ENCODE data around the gene ZNF619.
A peak's percentile ranks its signal among the peaks of the same experiment; 100 is the strongest.
"Not testable (repeated sequence)": the region's sequence is repeated elsewhere in the genome, so short reads cannot be mapped to it uniquely, and the experiment has no call there.

Gene ZNF619

DNA sequence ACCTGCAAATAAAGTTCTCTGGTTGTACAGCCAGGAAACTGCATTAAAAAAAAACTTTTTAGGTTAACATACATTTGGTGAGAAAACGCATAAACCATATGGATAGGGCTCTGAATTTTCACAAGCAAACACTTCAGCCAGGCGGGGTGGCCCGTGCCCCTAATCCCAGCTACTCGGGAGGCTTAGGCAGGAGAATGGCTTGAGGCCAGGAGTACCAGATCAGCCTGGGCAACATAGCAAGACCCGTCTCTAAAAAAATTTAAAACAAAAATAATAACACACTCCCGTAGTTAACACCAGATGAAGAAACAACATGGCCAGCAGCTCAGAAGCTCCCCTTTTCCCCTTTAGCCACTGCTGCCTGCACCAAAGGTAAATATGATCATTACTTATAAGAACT lies 23.0 kb upstream of the ZNF619 start:
- peak overlapping the region; percentile 32 for H3K9ac ChIP-seq (ENCODE audit: low read length)
- H3K9me3 ChIP-seq (ENCODE audit: control insufficient read depth, insufficient read depth, low read depth, low read length), result no peaks in the 10 kb centered on the region
- H3K36me3 ChIP-seq (ENCODE audit: control insufficient read depth, insufficient read depth, low read length), result peaks cover 17% of the 10 kb centered on the region
- peaks cover 9% of the 10 kb centered on the region; the same call in 1 of the 2 replicates for H3K4me1 ChIP-seq (ENCODE audit: control insufficient read depth, insufficient read depth, low read length)
- peak overlapping the region; percentile 89 for H3K4me3 ChIP-seq (ENCODE audit: low read depth, low read length)
- H3K27me3 ChIP-seq (ENCODE audit: control insufficient read depth, insufficient read depth, low read length), result no peaks in the 10 kb centered on the region
- H3K27ac ChIP-seq (ENCODE audit: low read depth, low read length), result no peak overlapping the region

DNA sequence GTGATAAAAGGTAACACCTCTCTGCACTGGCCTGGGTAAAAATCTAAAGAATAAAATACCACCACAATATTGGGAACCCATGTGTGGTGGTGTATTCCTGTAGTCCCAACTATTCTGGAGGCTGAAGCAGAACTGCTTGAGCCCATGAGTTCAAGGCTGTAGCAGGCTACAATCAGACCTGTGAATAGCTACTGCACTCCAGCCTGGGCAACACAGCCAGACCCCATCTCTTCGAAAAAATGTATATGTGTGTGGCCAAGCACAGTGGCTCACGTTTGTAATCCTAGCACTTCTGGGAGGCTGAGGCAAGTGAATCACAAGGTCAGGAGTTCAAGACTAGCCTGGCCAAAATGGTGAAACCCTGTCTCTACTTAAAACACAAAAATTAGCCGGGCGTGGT lies 21.6 kb upstream of the ZNF619 start:
- H3K4me1 ChIP-seq (ENCODE audit: control insufficient read depth, insufficient read depth, low read length), result peaks cover 9% of the 10 kb centered on the region; the same call in 1 of the 2 replicates
- H3K9ac ChIP-seq (ENCODE audit: low read length), result no peak overlapping the region
- no peak overlapping the region for H3K27ac ChIP-seq (ENCODE audit: low read depth, low read length)
- H3K36me3 ChIP-seq (ENCODE audit: control insufficient read depth, insufficient read depth, low read length), result peaks cover 29% of the 10 kb centered on the region
- H3K9me3 ChIP-seq (ENCODE audit: control insufficient read depth, insufficient read depth, low read depth, low read length), result no peaks in the 10 kb centered on the region
- no peaks in the 10 kb centered on the region for H3K27me3 ChIP-seq (ENCODE audit: control insufficient read depth, insufficient read depth, low read length)
- H3K4me3 ChIP-seq (ENCODE audit: low read depth, low read length), result no peak overlapping the region

DNA sequence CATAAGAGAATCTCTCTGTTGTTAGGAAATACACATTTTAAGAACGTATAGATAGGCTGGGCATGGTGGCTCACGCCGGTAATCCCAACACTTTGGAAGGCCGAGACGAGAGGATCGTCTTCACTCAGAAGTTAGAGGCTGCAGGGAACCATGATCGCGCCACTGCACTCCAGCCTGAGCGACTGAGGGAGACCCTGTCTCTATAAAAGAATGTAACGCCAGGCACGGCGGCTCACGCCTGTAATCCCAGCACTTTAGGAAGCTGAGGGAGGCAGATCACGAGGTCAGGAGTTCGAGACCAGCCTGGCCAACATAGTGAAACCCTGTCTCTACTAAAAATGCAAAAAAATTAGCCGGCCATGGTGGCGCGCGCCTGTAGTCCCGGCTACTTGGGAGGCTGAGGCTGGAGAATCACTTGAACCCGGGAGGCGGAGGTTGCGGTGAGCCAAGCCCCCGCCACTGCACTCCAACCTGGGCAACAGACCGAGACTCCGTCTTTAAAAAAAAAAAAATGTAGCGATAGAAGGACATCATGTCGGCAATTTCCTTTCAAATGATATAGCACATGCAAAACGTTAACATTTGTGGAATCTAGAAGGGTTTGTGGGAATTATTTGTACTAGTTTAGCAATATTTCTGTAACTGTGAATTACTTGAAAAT lies 20.5 kb upstream of the ZNF619 start:
- H3K27me3 ChIP-seq (ENCODE audit: control insufficient read depth, insufficient read depth, low read length), result no peaks in the 10 kb centered on the region
- peaks cover 40% of the 10 kb centered on the region for H3K36me3 ChIP-seq (ENCODE audit: control insufficient read depth, insufficient read depth, low read length)
- peak overlapping the region; percentile 83 for H3K4me3 ChIP-seq (ENCODE audit: low read depth, low read length)
- peaks cover 9% of the 10 kb centered on the region; the same call in 1 of the 2 replicates for H3K4me1 ChIP-seq (ENCODE audit: control insufficient read depth, insufficient read depth, low read length)
- peak overlapping the region; percentile 92 for H3K9ac ChIP-seq (ENCODE audit: low read length)
- peak overlapping the region; percentile 94 for H3K27ac ChIP-seq (ENCODE audit: low read depth, low read length)
- no peaks in the 10 kb centered on the region for H3K9me3 ChIP-seq (ENCODE audit: control insufficient read depth, insufficient read depth, low read depth, low read length)

DNA sequence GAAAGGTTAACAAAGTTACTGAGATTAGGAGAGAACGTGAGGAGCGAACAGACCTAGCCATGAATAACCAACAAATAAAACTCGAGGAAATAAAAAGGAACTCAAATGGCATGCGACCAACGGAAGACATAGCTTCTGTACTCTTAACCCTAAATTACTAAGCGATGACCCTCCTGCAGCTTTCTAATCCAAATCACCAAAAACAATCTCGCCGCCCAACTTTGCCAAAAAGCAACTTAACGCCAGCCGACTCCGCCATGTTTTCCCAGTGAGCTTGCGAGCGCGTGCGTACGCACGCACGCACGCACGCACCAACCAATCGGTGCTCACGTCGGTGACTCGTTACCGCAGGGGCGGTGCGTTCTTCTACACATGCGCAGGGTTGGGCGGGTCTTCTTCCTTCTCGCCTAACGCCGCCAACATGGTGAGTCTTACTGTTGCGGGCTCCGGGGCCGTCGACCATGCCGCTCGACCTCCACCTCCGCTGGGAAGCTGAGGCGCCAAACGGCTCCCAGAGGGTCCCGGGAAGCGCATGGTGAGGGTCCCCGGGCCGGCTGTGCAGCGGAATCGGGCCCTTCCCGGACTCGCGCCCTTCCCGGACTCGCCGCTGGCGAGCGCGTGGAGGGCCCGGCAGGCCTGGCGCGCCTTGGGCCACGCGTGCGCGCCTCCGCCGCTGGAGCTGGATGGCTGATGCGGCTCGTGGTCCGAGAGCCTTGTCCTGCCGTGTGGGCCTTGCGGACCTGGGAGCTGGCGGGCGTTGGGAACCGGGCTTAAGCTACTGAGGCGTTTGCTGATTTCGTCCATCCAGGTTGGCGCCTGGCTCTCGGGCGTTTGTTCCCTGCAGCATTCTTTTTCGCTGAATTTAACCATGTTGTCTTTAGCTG lies 19.7 kb upstream of the ZNF619 start, which contains the start of gene RPL14:
RPL14 (plus strand) TSS at position 400 of the 884 bp plus-strand sequence; CDS start at position 533, 133 bp downstream.
- Histone ChIP-seq H3K4me3 (ENCODE audit: low read depth, low read length) (peak within 1 kb of the TSS; percentile 83), H3K9ac (ENCODE audit: low read length) (peak within 1 kb of the TSS; percentile 92), H3K9me3 (ENCODE audit: control insufficient read depth, insufficient read depth, low read depth, low read length) (no peaks in the 10 kb centered on the region), H3K27ac (ENCODE audit: low read depth, low read length) (peak within 1 kb of the TSS; percentile 94), H3K36me3 (ENCODE audit: control insufficient read depth, insufficient read depth, low read length) (peaks cover 48% of the 10 kb centered on the region), H3K27me3 (ENCODE audit: control insufficient read depth, insufficient read depth, low read length) (no peaks in the 10 kb centered on the region), H3K4me1 (ENCODE audit: control insufficient read depth, insufficient read depth, low read length) (peaks cover 8% of the 10 kb centered on the region; the same call in 1 of the 2 replicates)

DNA sequence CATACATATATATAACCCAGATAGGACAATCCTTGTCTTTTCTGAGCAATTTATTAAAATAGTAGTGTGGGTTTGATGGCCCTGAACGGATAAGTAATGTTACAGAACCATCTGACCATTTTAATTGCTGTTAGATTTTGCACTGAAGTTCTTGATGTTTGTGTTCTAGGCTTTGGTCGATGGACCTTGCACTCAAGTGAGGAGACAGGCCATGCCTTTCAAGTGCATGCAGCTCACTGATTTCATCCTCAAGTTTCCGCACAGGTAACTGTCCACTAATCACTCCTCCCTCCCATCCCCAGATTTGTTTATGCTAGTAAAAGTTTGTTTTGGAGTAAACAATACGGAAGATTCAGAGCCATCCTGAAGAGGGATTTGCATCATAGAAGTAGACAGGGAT lies 18.4 kb upstream of the ZNF619 start:
- Histone ChIP-seq H3K4me1 (ENCODE audit: control insufficient read depth, insufficient read depth, low read length) (0 out of 2 replicates have a peak, but pooled peaks cover 5% of the 10 kb centered on the region), H3K4me3 (ENCODE audit: low read depth, low read length) (peak overlapping the region; percentile 83), H3K9me3 (ENCODE audit: control insufficient read depth, insufficient read depth, low read depth, low read length) (no peaks in the 10 kb centered on the region), H3K27me3 (ENCODE audit: control insufficient read depth, insufficient read depth, low read length) (no peaks in the 10 kb centered on the region), H3K9ac (ENCODE audit: low read length) (peak overlapping the region; percentile 92), H3K36me3 (ENCODE audit: control insufficient read depth, insufficient read depth, low read length) (peaks cover 60% of the 10 kb centered on the region), H3K27ac (ENCODE audit: low read depth, low read length) (no peak overlapping the region)

DNA sequence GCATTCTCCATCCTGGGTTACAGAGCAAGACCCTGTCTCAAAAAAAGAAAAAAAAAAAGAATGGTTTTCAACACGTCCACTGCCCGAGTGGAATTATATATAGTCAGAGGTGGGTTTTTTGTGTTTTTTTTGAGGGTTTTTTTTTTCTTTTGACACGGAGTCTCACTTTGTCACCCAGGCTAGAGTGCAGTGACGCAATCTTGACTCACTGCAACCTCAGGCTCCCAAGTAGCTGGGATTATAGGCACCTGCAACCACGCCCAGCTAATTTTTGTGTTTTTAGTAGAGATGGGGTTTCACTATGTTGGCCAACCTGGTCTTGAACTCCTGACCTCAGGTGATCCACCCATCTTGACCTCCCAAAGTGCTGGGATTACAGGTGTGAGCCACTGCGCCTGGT lies 16.4 kb upstream of the ZNF619 start:
- not testable (repeated sequence) for H3K27ac ChIP-seq (ENCODE audit: low read depth, low read length); H3K4me3 ChIP-seq (ENCODE audit: low read depth, low read length); H3K27me3 ChIP-seq (ENCODE audit: control insufficient read depth, insufficient read depth, low read length); H3K9me3 ChIP-seq (ENCODE audit: control insufficient read depth, insufficient read depth, low read depth, low read length); H3K9ac ChIP-seq (ENCODE audit: low read length); H3K4me1 ChIP-seq (ENCODE audit: control insufficient read depth, insufficient read depth, low read length)
- peaks cover 76% of the 10 kb centered on the region for H3K36me3 ChIP-seq (ENCODE audit: control insufficient read depth, insufficient read depth, low read length)

DNA sequence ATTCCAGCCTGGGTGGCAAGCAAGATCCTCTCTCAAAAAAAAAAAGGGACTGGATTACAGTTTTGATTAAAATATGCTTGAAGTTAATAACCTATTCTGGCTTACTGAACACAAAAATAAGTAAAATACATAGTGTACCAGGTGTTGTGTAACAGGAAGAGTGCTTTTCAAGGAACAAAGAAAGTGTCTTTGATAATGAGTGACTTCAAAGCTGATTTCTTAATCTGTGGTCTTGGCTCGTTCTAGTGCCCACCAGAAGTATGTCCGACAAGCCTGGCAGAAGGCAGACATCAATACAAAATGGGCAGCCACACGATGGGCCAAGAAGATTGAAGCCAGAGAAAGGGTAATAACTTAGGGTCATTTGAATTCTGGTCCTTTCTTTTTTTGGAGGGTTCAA lies 15.8 kb upstream of the ZNF619 start:
- peaks cover 78% of the 10 kb centered on the region for H3K36me3 ChIP-seq (ENCODE audit: control insufficient read depth, insufficient read depth, low read length)
- H3K9me3 ChIP-seq (ENCODE audit: control insufficient read depth, insufficient read depth, low read depth, low read length), result no peaks in the 10 kb centered on the region
- 0 out of 2 replicates have a peak, but pooled peaks cover 5% of the 10 kb centered on the region for H3K4me1 ChIP-seq (ENCODE audit: control insufficient read depth, insufficient read depth, low read length)
- no peak overlapping the region for H3K27ac ChIP-seq (ENCODE audit: low read depth, low read length)
- no peaks in the 10 kb centered on the region for H3K27me3 ChIP-seq (ENCODE audit: control insufficient read depth, insufficient read depth, low read length)
- no peak overlapping the region for H3K4me3 ChIP-seq (ENCODE audit: low read depth, low read length)
- H3K9ac ChIP-seq (ENCODE audit: low read length), result no peak overlapping the region

DNA sequence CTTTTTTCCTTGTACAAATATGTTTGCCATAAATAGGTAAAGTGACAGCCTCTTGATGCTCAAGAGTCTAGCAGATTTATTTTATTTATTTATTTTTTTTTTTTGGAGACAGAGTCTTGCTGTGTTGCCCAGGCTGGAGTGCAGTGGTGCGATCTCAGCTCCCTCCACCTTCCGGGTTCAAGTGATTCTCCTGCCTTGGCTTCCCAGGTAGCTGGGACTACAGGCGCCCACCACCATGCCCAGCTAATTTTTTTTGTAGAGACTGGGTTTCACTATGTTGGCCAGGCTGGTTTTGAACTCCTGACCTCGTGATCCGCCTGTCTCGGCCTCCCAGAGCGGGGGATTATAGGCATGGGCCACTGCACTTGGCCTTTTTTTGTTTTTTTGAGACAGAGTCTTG lies 14.1 kb upstream of the ZNF619 start:
- H3K27ac ChIP-seq (ENCODE audit: low read depth, low read length); H3K4me1 ChIP-seq (ENCODE audit: control insufficient read depth, insufficient read depth, low read length); H3K9me3 ChIP-seq (ENCODE audit: control insufficient read depth, insufficient read depth, low read depth, low read length); H3K4me3 ChIP-seq (ENCODE audit: low read depth, low read length); H3K27me3 ChIP-seq (ENCODE audit: control insufficient read depth, insufficient read depth, low read length); H3K9ac ChIP-seq (ENCODE audit: low read length): not testable (repeated sequence)
- H3K36me3 ChIP-seq (ENCODE audit: control insufficient read depth, insufficient read depth, low read length), result peaks cover 80% of the 10 kb centered on the region

DNA sequence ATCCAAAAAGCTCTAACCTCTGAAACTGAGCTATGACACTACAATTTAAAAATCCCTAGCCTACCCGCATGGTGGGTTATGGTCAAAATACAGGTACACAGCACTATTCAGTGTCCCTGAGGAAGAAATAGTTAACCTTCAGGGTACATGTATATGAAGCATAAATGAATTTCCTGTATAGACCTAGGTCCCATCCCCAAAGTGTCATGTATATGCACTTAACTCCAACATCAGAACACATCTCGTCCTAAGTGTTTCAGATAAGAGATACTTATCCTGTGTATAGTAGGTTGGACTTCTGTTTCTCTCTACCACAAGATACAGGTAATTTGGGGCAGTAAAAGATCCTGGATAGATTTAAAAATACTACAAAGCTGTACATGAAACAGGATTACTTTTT lies 13.3 kb upstream of the ZNF619 start:
- Histone ChIP-seq H3K9me3 (ENCODE audit: control insufficient read depth, insufficient read depth, low read depth, low read length) (no peaks in the 10 kb centered on the region), H3K9ac (ENCODE audit: low read length) (no peak overlapping the region), H3K27me3 (ENCODE audit: control insufficient read depth, insufficient read depth, low read length) (no peaks in the 10 kb centered on the region), H3K36me3 (ENCODE audit: control insufficient read depth, insufficient read depth, low read length) (peaks cover 72% of the 10 kb centered on the region), H3K4me1 (ENCODE audit: control insufficient read depth, insufficient read depth, low read length) (no peaks in the 10 kb centered on the region), H3K4me3 (ENCODE audit: low read depth, low read length) (no peak overlapping the region), H3K27ac (ENCODE audit: low read depth, low read length) (no peak overlapping the region)

DNA sequence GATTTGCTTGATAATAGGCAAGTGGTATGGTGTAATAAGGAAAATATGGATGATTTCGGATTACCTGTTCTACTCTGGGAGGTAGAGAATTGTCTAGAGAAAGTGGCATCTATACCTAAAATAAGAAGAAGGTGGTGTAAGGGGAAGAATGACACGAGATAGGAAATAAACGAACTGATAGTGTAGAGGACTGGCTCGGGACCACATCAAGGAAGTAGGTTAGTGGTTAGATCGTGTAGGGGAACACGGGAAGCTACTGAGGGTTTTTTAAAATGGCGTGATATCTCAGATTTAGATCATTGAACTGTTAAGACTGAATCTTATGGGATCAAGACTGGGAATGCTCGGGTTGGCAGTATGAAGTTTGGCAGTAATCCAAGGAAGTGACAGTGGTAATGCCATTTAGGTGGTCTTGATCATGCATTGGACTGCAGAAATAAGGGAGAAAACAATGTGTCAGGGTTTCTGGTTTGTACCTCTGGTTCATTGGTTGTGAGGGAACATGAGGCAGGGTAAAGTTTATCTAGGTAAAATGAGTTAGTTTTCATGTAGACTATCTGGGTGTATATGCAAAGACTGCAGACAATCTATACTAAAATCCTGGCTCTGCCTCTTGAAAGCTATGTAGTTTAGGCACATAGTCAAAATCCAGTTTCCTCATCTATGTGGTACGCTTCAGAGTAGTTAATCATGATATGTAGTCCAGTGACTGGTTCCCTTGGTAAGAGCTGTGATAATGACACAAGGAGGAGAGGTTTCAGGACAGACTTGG lies 12.4 kb upstream of the ZNF619 start:
- Histone ChIP-seq H3K4me1 (ENCODE audit: control insufficient read depth, insufficient read depth, low read length) (no peaks in the 10 kb centered on the region), H3K36me3 (ENCODE audit: control insufficient read depth, insufficient read depth, low read length) (peaks cover 64% of the 10 kb centered on the region), H3K4me3 (ENCODE audit: low read depth, low read length) (no peak overlapping the region), H3K9me3 (ENCODE audit: control insufficient read depth, insufficient read depth, low read depth, low read length) (no peaks in the 10 kb centered on the region), H3K27me3 (ENCODE audit: control insufficient read depth, insufficient read depth, low read length) (no peaks in the 10 kb centered on the region), H3K9ac (ENCODE audit: low read length) (no peak overlapping the region), H3K27ac (ENCODE audit: low read depth, low read length) (no peak overlapping the region)

DNA sequence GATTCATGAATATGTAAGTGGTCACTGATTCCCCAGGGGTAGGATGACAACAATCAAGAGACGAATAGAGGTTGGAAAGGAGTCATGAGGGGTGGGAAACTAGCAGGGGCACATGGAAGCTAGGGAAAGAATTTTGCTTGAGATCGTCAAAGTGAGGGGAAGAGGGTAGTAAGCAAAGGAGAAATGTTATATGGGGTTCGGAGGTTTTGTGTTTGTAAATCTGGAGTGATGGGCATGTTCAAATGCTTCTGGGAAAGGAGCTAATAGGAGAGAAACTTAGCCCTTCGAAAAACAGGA lies 11.9 kb upstream of the ZNF619 start:
- no peaks in the 10 kb centered on the region for H3K4me1 ChIP-seq (ENCODE audit: control insufficient read depth, insufficient read depth, low read length)
- no peaks in the 10 kb centered on the region for H3K9me3 ChIP-seq (ENCODE audit: control insufficient read depth, insufficient read depth, low read depth, low read length)
- H3K36me3 ChIP-seq (ENCODE audit: control insufficient read depth, insufficient read depth, low read length), result peaks cover 59% of the 10 kb centered on the region
- H3K27me3 ChIP-seq (ENCODE audit: control insufficient read depth, insufficient read depth, low read length), result no peaks in the 10 kb centered on the region
- H3K9ac ChIP-seq (ENCODE audit: low read length), result no peak overlapping the region
- H3K4me3 ChIP-seq (ENCODE audit: low read depth, low read length), result no peak overlapping the region
- no peak overlapping the region for H3K27ac ChIP-seq (ENCODE audit: low read depth, low read length)
